GM21360 (cell line): ENCODE results near the gene SMARCD3.

Experiments used
- ATAC-seq: cut with Tn5 transposase; IDR thresholded peaks from one replicate; pipeline ENCODE4 v1.9.1; 2021; ENCODE audit warnings: mild to moderate bottlenecking, moderate library complexity; ENCODE audit not compliant: unreplicated experiment

The SMARCD3 gene

GRCh38 chr7:151272877-151273276 lies 24.4 kb upstream of the SMARCD3 start:
- no peak for ATAC-seq

DNA sequence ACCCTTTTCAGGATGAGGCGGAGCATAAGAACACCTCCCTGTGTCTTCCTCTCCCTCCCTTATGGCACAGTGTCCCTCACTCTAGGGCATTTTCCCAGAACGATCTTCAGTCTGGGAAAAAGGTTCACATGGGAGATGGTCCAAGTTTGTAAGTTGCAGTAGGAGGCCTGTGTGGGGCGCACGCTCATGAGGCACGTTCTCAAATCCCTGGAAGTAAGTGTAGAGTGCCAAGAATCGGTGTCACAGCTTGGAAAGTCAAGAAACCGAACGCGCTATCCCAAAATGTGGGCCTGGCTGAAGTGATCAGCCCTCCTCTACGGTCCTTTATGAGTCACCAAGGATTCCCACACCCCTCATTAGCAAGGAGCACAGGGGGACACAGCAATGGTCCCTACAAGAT lies 23.9 kb upstream of the SMARCD3 start:
- ATAC-seq = no peak

GRCh38 chr7:151271699-151272355 lies 23.3 kb upstream of the SMARCD3 start:
- no peak for ATAC-seq

DNA sequence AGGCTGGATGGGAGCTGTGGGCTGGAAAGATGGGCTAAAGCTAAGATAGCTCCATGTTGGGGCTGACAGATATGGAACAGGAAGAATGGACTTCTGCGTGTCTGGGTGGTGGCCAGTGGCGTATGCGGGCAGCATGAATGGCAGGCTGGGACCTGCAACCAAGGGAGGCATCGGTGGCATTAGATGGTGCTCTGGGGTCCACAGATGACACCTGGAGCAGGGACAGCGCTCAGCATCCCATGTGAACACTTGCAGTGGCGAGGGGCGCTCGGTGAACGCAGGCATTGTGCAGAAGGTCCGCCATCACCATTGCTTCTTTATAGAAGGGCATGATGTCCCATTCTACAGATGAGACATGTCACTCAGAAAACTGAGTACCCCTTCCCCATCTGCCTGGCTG lies 21.0 kb upstream of the SMARCD3 start:
- ATAC-seq = no peak

DNA sequence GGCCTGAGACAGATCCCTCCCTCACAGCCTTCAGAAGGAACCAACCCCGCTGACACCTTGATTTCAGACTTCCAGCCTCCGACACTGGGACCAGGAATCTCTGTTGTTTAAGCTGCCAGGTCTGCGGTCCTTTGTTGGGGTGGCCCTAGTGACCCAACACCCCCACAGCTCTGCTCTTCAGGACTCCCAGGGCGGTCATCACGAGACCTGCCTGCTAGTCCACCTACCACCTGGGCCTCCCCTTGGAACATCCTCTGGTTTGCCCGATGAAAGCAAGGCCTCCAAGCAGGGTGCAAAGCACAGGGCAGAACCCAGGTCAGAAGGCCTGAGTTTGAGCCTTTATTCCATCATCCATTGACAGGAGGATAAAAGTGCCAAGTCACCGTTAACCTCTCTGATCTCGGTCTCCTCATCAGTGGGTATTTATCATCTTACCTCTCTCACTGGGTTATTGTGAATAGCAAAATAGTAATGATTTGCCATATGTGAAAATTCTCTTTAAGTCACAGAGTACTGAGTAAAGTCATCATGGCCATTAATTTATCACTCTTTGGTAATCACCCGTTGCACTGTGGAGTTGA lies 16.9 kb upstream of the SMARCD3 start:
- ATAC-seq = no peak

GRCh38 chr7:151264615-151265014 lies 16.1 kb upstream of the SMARCD3 start:
- ATAC-seq = no peak

DNA sequence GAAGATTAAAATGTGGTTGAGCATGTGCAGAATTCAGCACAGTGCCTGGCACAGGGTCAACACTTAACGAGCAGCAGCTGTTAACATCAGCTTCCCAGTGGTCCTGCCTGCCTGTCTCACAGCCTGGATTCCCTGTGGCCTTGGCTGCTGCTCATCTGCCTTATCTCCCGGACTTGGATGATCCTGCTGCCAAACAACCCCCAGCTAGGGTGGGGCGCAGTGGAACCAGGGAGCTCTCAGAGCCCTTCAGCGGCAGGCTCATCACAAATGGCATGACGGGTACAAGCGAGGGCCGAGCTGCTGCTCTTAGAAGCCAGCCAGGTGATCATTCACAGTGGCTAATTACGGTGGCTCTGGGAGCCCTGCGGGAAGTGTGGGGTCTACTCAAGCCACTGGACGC lies 13.0 kb upstream of the SMARCD3 start:
- no peak for ATAC-seq

- no peak for ATAC-seq
Measured at GRCh38 chr7:151260883-151261282, 12.4 kb upstream of the SMARCD3 start.

- no peak for ATAC-seq
Measured at GRCh38 chr7:151260471-151260870, 12.0 kb upstream of the SMARCD3 start.

GRCh38 chr7:151257990-151258389 lies 9.5 kb upstream of the SMARCD3 start:
- no peak for ATAC-seq

DNA sequence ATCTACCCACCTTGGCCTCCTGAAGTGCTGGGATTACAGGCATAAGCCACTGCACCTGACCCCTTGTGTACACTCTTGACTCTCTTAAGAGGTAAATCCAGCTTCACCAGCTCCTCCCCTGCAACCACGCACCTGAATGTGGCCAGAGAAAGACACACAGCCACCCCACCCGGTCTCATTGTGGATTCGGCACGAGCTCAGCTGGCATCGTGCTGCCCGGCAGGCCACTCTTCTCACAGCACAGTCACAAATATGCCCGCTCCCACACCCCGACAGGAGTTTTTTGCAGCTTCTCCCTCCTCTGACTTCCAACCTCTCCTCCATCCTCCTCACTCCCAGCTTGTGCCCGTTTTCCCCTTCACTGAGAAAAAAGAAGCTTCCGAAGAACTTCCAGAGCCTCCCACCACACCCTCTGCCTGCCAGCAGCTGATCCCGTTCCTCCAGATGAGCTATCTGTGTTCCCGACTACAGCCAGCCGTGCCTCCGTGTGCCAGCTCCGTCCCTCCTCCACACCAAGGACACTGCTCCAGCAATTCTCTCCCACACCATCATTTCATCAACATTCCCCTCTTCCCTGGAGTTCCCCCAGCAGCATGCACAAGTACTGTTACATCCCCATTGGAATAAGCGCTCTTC lies 8.0 kb upstream of the SMARCD3 start:
- ATAC-seq = no peak

DNA sequence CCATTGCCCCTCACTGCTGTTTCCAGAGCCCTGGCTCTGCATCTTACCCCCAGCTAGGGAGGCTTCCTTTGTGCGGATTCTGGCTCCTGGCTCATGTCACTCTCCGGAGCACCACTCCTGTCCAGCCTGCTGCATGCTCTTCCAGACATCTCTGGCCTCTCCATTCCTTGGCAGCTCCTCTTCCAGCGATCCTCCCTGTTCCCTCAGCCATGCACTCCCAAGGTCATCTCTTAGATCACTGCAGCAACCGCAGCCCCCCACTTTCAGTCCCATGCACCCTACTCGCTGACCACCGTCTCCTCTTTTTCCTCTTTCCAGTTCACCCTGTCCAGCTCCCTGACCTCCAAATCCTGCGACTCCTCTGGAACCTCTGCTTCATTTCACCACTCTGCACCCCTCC lies 6.9 kb upstream of the SMARCD3 start:
- ATAC-seq = no peak

DNA sequence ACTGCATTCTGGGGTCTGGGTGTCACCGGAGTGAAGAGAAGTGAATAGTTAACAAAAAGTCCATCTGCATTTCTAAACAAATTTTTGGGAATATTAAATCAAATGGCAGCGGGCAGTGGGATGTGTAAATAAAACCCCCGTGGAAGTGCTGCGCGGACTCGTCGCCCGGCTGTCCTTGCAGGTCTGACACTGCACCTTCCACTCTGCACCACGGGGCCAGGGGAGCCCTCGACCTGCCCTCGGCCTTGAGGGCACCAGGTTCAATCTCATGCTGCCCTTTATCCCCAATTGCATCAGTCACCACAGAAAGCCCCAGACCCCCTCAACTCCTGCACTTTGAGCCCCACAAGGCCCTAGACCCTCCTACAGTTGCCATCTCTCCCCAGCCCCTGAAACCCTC lies 6.4 kb upstream of the SMARCD3 start:
- ATAC-seq = no peak

GRCh38 chr7:151254316-151254715 lies 5.8 kb upstream of the SMARCD3 start:
- no peak for ATAC-seq

GRCh38 chr7:151252961-151253711 lies 4.6 kb upstream of the SMARCD3 start:
- no peak for ATAC-seq

GRCh38 chr7:151252561-151252835 lies 4.0 kb upstream of the SMARCD3 start:
- no peak for ATAC-seq

DNA sequence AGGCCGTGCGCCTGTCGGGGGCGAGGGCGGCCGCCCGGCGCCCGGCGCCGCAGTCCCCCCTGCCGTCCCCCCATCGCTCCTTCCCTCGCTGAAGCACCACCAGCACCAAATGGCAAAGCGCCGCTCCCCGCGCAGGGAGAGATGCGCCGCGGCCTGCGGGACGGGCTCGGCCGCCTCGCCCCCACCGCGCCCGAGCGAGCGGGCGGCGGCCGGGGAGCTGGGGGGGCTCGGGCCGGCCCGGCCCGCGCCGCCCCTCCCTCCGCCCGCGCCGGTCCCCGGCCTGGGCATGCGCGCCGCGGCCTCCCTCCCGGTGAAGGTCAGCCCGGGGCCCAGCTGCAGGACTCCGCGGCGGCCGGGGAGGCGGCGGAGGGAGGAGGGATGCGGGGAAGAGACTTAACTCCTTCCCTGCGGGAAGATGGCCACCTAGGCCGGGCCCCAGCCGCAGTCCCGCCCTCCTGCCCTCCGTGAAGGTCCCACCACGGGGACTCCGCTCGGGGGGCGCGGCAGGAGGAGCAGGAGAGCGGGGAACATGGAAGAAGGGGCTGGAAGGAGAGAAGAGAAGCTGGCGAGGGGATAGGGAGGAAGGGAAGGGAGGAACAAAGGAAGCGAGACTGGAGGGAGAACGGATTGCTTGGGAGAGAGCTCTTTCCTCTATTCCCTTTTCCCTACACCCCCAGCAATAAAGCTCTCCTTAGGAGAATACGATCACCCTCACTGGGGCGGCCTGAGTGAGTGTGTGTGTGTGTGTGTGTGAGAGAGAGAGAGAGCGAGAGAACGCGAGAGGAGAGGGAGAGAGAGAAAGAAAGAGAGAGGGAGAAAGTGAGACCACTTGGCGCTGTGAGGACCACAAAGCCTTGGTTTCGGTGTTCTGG lies 3.4 kb upstream of the SMARCD3 start:
- no peak for ATAC-seq

- no peak for ATAC-seq
Measured at GRCh38 chr7:151251328-151251688, 2.8 kb upstream of the SMARCD3 start.

DNA sequence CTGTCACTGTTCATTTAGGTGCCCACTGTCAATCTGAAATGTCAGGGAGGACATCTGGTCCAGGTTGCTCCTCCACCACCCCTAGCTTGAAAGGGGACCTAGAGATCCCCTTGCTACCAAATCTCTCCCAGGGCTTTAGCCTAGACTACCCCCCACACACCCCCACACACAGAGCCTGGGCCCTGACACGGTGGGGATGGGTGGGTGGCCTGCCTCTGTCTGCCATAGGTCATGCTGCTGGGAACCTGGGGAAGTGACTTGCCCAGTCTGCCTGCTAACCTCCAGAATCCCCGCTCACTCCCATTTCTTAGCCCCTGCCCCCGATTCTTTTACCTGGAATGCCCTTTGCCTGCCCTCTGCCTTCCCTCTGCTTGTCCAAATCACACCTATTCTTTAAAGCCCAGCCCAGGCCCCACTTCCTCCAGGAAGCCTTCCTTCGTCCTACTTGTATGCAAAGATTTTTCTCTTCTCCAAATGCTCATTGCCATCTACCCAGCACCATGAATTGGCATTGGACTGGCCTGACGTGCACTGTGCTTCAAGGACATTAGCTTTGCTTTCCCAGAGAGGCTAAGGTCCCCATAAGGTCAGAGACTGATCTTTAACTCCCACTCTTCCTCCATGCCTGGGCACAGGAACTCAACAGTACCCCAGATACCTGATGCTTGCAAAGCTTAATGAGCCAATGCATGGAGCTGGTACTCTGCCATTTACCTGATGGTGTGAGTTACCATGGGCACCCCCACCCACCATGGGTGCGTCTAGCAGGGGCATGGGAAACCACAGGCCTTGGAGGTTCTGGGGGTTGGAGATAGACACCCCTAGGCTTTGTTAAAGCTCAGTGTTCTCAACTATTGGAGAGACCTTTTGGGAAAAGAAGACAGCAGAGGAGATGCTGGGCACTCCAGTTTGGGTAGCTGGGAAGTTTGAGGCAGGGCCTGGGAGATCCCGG lies 2.0 kb upstream of the SMARCD3 start:
- no peak for ATAC-seq

- ATAC-seq = no peak
Measured at GRCh38 chr7:151249732-151250072, 1.2 kb upstream of the SMARCD3 start.
